GM18873 (cell line): ENCODE results near the gene STXBP6.

ENCODE experiments used
- ATAC-seq: cut with Tn5 transposase; IDR thresholded peaks from one replicate; pipeline ENCODE4 v1.9.1; 2021; ENCODE audit warnings: mild to moderate bottlenecking, moderate library complexity, moderate number of reproducible peaks; ENCODE audit not compliant: unreplicated experiment, low FRiP score

STXBP6 gene

GRCh38 chr14:25053585-25053984 is 3.6 kb upstream of the STXBP6 start:
- ATAC-seq, result no peak

GRCh38 chr14:25052921-25053320 is 3.0 kb upstream of the STXBP6 start:
- no peak for ATAC-seq

- ATAC-seq, result no peak
These were observed 2.4 kb upstream of the STXBP6 start for GRCh38 chr14:25052385-25052784.

GRCh38 chr14:25050269-25051150 is 563 bp upstream of the STXBP6 start:
- no peak for ATAC-seq

GRCh38 chr14:25049093-25049567 is 817 bp downstream of the STXBP6 start:
- no peak for ATAC-seq

GRCh38 chr14:25048170-25049016 is 1.6 kb downstream of the STXBP6 start:
- ATAC-seq, result no peak

- no peak for ATAC-seq
These were observed 3.5 kb downstream of the STXBP6 start for GRCh38 chr14:25046301-25046943.

GRCh38 chr14:25044106-25044698 is 5.7 kb downstream of the STXBP6 start:
- no peak for ATAC-seq

GRCh38 chr14:25042362-25043299 is 7.3 kb downstream of the STXBP6 start:
- no peak for ATAC-seq

GRCh38 chr14:25041898-25042297 is 8.0 kb downstream of the STXBP6 start:
- no peak for ATAC-seq

GRCh38 chr14:25041484-25041883 is 8.5 kb downstream of the STXBP6 start:
- ATAC-seq, result no peak

- ATAC-seq, result no peak
These were observed 10.0 kb downstream of the STXBP6 start for GRCh38 chr14:25039933-25040332.

GRCh38 chr14:25038044-25038668 is 11.8 kb downstream of the STXBP6 start:
- no peak for ATAC-seq

GRCh38 chr14:25037032-25037431 is 12.9 kb downstream of the STXBP6 start:
- no peak for ATAC-seq

GRCh38 chr14:25034803-25035681 is 14.9 kb downstream of the STXBP6 start:
- ATAC-seq, result no peak

- no peak for ATAC-seq
These were observed 16.6 kb downstream of the STXBP6 start for GRCh38 chr14:25033358-25033757.

GRCh38 chr14:25032092-25032784 is 17.7 kb downstream of the STXBP6 start:
- ATAC-seq, result no peak
